HG03342 (cell line): ENCODE measurements around the gene VAT1L.

Source experiments
- ATAC-seq: cut with Tn5 transposase; IDR thresholded peaks from one replicate; pipeline ENCODE4 v1.9.1; 2021; ENCODE audit warnings: mild to moderate bottlenecking, moderate library complexity; ENCODE audit not compliant: unreplicated experiment

Gene VAT1L

DNA sequence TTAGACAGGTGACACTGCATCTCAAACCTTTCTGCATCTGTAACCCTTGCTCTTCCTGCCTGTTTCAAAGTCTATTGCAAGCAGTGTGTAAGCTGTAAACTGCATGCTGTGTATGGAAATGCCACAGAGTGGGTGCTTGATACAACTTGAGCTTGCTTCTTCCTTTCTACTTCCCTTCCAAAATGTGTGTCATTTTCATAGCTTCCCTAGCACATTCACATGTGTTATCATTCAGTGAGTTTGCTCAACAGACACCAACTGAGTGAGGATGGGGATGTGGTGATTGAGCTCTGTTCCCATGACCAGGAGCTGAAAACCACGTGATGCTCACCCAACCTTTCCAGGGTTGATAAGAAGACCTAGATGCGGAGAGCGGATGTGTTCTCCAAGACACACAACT, 111.1 kb downstream of the VAT1L start:
- ATAC-seq, result no peak

DNA sequence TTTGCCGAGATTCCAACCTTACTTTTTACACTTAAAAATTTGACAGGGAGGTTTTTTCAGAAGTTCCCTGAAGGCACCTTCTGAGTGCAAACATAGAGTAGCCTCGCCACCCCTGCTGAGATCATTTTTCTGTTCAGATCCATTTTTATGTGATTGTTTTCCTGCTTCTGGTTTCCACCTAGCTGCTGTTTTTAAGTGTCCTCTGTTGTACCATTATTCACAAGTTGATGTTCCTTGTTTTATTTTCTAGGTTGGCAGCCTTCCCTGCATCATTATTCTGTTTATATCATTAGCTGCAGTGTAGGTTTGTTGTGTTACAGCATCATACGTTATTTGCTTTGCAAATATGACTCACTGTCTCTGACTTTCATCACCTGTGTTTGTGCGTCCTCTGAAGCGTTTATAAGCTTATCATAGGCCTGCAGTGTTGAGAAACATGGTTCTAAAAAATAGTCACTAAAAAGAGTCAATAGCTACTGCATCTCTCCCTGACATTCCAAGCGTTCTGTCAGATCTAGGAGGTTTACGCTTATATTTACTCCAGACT, 117.1 kb downstream of the VAT1L start:
- no peak for ATAC-seq

DNA sequence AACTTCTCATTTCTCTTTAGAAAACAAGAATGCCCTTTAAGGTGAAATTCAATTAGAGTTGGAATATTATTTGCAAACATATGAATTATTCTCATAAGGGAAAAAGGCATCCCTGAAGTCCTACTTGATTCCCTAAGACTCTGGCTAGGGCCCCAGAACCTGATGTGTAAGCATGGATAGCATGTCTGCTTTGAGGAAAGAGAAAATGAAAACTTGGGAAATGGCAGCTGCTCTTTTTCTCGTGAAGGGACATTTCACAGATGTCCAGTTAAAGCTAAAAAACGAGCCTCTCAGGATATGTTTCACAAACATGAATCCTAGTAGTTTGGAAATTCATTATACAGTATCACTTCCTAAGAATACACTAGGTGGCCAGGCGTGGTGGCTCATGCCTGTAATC, 121.7 kb downstream of the VAT1L start:
- no peak for ATAC-seq

DNA sequence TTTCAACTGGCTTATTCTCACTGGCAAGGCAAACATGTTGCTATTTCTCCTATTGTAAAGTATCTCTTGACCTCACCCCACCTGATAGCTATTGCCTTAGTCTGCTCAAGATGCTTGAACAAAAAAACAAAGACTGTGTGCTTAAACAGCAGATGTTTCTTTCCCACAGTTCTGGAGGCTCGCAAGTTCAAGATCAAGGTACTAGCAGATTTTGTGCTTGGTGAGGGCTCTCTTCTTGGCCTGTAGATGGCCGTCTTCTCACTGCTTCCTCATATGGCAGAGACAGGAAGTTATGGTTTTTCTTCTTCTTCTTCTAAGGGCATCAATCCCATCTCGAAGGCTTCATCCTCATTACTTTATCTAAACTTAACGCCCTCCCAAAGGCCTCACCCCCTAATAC, 124.3 kb downstream of the VAT1L start:
- no peak for ATAC-seq

DNA sequence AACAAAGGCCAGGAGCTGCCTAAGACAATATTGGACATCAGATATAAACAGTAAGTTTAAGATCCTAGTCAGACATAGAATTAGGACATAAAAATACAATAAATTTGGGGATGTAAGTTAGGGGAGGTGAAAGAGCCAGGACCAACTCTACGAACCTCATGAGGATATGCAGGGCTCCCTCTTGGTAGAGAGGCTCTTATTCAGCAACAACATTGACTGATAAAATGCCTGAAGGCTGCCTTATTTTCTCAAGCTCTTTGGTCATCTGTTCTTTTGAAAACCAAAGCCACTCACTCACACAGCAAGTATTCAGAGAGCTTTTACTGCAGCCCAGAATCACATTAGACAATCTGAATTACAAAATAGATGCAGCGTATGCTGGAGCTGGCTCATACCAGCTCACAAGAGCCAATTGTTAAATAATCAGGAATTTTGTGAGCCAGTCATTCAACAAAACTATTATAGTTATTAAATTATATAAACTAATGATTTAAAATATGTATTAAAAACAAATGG, 125.4 kb downstream of the VAT1L start:
- ATAC-seq, result no peak

DNA sequence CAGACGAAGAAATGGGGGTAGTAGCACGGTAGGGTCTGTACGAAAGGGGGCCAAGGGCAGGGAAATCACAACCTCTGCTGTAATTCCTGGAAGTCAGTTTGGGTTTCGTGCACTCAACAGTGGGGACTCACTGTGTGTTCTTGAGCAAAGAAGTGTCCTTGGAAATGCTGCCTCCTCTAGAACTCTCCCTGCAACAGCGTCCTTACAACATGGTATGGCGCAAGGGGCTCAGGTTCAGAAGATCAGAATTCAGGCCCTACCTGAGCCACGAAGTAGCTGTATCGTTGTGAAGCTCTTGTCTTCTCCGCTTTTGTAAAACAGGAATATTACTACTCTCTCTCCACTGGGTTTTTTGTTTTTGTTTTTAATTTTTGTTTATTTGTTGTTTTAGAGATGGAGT, 127.7 kb downstream of the VAT1L start:
- ATAC-seq, result no peak

DNA sequence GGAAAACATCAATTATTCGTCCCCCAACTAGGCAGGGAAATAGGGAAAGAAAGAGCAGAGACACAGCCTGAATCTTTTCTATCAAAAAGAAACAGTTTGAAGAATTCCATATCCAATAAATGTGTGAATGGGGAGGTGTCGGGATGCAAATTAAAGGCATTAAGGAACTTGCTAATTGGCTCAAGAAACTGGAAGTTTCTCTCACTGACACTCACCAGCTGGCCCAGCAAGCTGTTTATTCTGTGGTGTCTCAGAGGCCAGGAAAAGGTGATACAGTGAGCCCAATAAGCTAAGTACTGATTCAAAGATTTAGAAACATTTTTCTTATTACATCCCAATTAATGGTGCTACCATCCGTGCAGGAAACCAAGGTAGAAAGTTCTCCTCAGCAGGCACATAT, 129.6 kb downstream of the VAT1L start:
- ATAC-seq, result no peak

DNA sequence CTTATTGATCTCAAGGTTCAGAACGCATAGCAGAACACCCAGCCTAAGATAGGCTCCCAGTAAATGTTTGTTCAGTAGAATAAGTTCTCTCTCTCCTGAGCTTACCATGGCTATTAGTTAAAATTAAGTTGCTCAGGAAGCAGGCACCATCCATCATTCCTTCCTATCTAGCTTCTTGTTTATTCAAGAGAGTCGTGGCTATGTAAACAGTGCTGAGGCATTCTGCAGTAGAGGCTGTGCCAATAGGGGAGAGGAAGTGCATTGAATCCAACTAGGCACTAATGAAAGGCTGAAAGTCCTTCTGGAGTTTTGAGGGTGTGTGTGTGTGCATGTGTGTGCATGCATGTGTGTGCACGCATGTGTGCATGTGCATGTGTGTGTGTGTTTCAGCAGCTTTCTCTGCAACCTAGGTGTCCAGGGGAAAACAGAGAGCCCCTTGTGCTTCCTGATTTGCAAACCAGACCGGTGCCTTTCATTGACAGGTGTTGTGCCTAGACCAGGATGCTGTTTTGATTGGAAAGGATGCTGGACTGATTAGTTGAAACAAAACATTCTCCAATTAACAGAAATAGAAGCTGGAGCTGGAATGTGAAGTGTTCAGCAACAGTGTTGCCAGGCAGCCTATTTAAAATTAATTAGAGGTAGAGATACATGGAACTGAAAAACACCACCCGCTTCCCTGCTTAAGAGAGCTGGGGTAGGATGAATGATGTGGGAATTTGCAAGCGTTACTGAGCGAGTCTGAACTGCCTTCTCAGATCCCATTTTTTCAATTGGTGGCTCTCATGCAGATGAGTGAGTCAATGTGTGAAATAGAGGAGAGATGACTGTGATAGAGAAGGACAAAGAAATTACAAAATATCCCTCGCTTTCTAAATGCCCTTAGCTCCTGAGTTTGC, 130.7 kb downstream of the VAT1L start:
- no peak for ATAC-seq

DNA sequence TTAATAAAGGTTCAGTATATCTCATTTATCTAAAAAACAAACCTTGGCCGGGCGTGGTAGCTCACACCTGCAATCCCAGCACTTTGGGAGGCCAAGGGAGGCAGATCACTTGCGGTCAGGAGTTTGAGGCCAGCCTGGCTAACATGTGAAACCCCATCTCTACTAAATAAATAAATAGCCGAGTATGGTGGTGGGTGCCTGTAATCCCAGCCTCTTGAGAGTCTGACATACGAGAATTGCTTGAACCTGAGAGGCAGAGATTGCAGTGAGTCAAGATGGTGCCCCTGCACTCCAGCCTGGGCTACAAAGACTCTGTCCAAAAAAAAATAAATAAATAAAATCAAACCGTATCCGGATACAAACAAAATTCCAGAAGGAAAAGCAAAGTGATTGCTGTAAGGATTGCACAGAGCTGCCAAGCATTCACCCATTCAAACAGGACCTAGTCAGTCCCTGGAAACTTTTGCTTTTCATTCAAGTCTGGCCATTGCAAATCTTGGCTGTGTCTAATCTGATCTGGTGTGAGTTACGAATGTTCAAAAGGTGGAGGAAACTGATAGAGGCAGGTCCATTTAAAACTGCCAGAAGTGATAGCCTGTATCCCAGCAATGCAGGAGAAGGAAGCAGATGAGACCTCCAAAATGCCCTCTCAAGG, 131.5 kb downstream of the VAT1L start:
- ATAC-seq, result no peak

DNA sequence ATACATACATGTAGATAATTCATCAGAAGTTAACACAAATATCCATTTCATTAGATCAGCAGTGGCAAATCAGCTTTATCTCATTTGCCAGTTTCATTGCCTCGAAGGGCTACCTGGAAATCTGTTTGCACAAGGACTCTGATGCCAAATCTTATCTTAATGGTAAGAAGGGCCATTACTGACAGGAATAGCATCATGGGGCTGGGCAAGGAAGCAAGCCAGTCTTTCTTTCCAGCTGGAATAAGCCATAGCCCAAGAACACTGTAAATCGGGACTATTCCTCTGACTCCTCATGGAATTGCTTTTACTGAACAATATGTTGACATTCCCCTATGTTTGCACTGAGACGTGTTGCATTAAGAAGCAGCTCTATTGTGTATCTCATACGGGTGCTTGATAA, 132.6 kb downstream of the VAT1L start:
- no peak for ATAC-seq

DNA sequence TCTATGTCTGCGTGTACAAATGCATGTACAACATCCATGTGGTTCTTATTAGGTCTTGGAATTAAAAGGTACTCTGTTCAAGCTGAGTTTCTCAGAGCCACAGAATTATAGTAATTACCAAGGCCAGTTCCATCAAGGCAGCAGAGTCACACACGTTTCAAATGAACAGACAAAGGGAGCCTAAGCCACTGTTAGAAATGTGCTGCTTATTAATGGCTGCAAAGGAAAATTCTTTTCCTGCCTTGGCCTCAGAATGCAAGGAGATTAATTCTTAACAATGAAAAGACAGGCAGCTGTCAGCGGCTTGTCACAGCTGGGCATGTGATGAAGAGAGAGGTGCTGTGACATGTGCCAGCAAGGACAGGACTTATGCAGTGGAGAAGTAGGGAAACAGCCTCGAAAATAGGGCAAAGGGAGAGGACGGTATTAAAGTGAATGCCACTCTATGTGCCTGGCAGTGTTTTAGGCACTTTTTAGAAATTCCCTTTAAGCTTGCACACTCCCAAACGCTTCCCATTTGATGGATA, 133.9 kb downstream of the VAT1L start:
- no peak for ATAC-seq

DNA sequence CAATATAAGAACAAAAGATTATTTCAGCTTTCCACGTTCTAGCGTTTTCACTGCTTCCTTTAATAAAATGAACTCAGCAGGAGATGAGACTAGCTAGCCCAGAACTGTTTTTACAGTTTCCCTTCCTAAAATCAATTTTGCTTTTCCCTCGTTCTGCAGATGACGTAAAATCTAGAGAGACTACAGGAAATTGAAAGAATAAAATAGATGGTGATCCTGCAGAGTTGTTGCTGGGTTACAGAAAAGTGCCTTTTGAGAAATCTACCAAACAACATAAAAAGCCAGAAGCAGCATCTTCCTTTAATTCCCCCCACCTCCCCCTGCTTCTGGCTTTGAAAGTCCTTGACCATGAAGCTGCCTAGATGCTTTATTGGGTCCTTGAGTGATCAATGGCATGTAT, 137.2 kb downstream of the VAT1L start:
- no peak for ATAC-seq

DNA sequence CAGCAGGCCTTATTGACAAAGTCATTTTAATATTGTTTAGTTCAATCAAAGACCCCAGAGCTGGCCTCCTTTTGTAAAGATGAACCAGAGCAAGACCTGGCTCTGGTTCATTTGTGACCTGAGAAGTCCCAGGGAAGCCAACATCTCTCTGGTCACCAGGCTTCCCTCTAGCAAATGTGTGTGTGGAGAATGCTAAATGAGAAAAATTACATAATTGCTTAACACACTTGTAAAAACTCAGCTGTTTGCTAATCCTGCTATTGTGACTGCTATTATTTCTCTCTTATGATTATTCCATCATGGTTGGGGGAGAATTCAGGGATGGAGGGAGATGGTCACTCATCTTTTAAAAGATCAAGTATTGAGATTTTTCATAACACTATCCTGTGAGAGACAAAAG, 139.7 kb downstream of the VAT1L start:
- no peak for ATAC-seq

DNA sequence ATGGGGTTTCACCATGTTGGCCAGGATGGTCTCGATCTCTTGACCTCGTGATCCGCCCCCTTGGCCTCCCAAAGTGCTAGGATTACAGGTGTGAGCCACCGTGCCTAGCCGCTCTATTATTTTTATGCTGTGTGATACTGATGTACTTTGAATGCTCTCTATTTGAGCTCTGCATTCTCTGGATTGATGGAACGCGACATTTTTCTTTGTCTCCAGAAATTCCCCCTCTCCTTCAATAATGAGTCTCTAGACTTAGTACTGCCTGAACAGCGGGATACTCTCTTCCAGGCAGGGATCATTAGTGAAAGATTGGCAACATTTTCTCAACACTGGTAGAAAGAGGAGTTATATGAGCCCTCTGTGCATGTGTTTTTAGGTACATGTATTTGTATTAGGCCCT, 140.6 kb downstream of the VAT1L start:
- no peak for ATAC-seq

DNA sequence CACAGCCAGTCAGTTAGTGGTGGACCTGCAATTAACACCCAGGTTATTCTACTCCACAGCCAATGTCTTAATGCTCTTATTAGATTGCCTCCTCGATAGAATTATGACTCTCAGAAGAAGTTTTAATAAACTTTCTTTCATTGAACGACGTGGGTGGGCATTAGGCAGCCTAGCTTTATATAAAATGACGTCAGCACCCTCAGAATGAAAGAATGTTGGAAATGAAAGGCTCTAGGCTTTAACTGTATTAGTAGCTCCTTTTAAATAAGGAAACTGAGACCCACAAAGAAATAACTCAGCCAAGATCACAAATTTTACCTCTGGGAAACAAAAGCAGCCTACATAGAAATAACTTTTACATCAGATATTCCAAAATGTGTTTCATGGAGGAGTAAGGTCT, 142.7 kb downstream of the VAT1L start:
- ATAC-seq, result no peak

DNA sequence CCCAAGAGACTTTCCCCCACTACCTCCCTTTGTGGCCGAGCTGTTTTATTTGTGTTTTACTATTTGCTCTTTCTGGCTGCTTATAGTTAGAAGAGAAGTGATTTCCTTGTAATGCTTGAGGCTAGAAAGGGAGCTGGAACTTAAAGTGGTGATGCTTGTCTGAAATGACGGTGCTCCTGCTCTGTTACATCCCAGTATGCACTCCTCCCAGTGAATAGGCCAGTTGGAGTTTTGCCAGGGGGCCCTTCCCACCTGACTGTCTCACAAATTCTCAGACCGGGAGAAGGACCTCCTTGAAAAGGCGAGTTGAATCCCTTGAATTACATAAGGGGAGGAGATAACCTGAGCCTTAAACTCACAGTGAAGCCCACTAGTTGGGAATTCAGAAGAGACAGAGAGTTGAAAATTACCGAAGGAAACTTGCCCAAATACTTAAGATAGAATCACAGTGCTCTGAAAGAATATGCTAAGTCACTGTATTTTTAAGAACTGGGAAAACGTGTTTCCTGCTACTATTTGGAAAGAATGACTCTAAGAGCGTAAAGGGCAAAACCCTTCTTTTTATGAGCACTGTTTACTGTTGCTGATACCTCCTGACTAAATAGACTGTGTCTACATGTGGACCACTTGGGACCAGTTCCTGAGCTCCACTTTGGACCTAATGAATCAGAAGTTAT, 149.2 kb downstream of the VAT1L start:
- ATAC-seq, result no peak

DNA sequence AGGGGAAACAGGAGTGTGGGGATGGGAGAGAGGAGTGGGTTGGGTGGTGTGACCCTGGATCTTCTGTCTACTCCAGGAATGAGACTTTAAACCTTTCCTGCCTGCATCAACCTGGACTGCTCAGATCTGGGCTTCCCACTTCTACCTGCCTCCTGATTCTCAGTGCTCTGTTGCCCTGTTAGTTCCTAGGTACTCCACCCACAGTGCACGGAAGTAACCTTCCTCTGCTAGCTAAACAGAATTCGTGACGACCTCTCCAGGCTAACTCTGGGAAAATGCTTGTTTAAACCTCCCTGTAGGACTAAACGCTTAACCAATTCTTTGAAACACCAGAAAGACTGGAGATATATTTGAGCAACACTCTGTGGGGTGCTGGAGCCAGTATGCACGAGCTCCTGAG, 150.5 kb downstream of the VAT1L start:
- ATAC-seq, result no peak

DNA sequence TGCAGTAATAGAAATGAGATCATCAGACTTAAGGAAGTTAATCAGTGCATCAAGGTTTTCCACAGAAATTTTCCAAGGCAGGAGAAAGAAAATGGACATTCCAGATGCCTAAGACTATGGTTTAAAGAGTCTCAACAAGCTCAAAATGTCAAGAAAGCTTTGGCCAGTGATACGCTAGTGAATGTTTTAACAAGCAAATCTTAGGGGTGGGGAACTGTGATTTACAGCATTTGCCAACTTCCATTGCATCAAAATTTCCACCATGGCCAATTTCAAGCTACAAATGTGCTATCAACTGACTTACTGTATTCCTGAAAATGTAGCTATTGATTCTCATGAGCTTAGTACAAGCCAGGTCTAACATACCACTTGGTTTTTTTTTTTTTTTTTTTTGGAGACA, 151.6 kb downstream of the VAT1L start:
- ATAC-seq, result no peak

DNA sequence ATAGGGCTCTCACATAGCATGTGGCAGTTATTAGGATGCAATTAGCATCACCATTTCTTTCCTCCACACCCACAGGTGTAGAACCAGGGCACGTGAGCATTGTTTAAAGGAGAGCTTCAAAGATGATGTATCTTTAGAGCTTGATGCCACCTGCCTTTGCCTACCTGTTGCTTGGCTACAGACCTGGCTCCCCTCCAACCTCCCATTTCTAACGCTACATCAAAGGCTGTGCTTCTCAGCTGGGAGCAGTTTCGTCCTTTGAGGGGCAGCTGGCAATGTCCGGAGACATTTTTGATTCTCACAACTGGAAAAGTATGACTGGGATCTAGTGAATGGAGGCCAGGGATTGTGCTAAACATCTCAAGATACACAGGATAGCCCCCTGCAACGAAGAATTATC, 155.4 kb downstream of the VAT1L start:
- ATAC-seq, result no peak

DNA sequence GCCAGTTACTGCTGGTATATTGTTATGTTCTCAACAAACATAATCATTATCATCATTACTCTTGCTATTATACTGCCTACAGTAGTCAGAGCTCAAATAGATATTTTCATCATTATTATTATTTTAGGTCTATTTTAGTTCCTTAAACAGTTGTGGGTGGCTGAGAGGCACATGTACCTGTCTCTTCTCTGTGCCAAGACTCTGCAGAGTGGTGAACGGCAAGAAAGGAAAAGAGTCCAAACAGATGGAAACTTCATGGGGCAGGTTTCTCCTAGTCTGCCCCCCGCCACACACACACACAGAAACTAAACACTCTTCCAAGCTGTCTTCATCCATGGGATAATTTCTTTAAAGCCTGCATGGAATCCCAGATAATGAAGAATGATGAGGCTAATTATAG, 156.3 kb downstream of the VAT1L start:
- ATAC-seq, result no peak

DNA sequence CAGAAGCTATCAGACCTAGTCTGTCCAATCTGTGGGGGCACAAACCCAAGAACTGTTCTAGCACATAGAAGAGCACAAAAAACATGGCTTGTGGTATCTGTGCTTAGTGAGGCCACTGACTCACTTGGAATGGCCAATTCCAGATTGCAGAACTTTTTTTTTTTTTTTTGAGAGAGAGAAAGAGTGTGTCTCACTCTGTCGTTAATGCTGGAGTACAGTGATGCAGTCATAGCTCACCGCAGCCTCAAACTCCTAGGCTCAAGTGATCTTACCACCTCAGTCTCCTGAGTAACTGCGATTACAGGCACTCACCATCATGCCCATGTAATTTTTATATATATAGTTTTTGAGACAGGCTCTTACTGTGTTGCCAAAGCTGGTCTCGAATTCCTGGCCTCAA, 156.8 kb downstream of the VAT1L start:
- no peak for ATAC-seq
